GM21717 (cell line): Measurements from ENCODE around the gene TRIP6.

Experiments used
- ATAC-seq: cut with Tn5 transposase; IDR thresholded peaks from one replicate; pipeline ENCODE4 v1.9.1; 2021; ENCODE audit warnings: mild to moderate bottlenecking, moderate library complexity; ENCODE audit not compliant: unreplicated experiment

Gene TRIP6

DNA sequence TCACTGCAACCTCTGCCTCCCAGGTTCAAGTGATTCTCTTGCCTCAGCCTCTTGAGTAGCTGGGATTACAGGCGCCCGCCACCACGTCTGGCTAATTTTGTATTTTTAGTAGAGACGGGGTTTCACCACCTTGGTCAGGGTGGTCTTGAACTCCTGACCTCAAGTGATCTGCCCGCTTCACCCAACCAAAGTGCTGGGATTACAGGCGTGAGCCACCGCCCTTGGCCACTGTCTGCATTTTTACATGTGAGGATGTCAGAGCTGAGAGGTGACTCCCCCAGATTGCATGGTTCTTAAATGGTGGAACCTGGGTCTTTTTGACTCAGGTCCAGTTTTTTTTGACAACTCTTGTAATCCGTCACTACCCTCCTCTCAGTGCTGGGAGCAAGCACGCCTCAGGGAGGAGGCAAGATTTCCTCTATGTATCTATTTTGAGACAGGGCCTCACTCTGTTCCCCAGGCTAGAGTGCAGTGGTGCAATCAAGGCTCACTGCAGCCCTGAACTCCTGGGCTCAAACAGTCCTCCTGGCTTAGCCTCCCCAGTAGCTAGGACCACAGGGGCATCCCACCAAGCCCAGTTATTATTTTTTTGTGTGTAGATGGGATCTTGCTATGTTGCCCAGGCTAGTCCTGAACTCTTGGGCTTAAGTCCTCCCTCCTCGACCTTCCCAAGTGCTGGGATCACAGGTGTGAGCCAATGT, 6.6 kb downstream of the TRIP6 start:
- no peak for ATAC-seq

DNA sequence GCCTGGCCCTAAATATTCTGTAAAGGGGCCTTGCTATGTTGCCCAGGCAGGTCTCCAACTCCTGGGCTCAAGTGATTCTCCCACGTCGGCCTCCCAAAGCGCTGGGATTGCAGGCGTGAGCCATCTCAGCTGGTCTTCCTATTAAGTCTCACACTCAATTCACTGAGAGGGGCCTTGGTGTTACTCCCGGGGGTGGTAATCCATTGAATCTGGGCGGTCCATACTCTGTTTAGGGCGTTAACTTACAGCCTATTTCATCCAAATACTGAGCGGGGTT, 7.1 kb downstream of the TRIP6 start:
- no peak for ATAC-seq

DNA sequence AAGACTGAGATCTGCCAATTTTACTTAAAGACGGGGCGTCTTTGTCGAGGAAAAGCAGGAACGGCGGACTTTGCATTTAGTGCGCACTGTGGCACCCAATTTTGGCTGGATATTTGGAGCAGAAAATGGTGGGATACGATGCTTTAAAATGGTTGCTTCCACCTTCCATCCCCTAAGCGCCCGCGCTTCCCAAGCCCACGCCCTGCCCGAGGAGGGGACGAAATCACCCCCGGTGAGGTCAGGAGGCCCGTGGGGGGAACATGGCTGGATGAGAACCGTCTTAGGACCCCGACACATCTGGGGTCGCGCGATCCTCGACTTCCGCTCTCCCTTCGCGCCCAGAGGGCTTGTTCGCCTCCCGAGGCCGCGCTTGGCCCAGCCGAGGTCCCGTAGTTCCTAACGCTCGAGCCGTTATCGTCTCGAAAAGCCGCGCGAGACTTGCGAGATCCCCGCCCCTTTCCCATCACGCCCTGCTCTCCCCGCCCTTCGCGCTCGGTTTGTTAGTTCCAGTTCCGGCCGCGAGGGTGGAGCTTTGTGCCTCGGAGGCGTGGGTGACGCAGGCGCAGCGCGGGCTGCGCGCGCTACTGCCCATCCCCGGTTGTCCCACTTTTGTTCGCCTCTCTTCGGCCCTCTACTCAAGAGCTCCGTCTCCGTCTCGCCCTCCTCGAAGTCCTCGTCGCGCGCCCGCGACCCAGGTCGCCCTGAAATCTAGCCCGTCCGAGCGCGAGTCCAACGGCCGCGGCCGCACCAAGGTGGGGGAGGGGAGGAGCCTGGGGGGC, 7.6 kb downstream of the TRIP6 start, which contains the start of gene SRRT:
Gene SRRT, plus strand, starts transcription at position 527 of the 779 bp plus-strand sequence. CDS start 488 bp downstream, outside the sequence.
- peak; percentile 74 for ATAC-seq

DNA sequence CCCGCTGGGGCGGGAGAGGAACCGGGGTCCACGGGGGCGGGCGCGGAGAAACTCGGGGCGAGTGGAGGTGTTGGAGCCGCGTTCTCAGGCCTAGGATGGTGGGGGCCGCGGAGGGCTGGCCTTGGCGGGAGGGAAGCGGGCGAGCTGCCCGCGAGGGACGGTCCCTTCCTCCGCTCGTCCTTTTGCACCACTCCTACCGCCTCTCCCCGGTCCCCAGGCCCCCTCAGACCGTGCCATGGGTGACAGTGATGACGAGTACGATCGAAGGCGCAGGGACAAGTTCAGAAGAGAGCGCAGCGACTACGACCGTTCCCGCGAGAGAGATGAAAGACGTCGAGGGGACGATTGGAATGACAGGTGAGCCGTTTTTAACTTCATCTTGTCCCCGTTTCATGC, 8.2 kb downstream of the TRIP6 start:
- peak; percentile 22 for ATAC-seq

DNA sequence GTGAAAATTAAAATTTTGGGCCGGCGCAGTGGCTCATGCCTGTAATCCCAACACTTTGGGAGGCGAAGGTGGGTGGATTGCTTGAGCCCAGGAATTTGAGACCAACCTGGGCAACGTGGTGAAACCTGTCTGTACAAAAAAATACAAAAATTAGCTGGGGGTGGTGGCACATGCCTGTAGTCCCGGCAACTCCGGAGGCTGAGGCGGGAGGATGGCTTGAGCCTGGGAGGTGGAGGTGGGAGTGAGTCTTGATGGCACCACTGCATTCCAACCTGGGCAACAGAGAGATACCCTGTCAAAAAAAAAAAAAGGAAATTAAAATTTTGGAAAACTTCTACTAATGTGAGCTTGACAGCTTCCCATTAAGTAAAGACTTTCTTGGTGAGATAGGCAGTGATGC, 10.8 kb downstream of the TRIP6 start:
- no peak for ATAC-seq

DNA sequence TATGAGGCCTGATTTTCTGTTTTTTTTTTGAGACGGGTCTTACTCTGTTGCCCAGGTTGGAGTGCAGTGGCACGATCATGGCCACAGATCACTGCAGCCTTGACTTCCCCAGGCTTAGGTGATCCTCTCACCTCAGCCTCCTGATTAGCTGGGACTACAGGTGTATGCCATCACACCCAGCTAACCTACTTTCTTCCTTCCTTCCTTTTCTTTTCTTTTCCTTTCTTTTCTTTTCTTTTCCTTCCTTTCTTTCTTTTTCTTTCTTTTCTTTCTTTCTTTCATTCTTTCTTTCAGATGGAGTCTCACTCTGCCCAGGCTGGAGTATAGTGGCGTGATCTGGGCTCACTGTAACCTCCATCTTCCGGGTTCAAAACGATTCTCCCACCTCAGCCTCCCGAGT, 11.5 kb downstream of the TRIP6 start:
- no peak for ATAC-seq

DNA sequence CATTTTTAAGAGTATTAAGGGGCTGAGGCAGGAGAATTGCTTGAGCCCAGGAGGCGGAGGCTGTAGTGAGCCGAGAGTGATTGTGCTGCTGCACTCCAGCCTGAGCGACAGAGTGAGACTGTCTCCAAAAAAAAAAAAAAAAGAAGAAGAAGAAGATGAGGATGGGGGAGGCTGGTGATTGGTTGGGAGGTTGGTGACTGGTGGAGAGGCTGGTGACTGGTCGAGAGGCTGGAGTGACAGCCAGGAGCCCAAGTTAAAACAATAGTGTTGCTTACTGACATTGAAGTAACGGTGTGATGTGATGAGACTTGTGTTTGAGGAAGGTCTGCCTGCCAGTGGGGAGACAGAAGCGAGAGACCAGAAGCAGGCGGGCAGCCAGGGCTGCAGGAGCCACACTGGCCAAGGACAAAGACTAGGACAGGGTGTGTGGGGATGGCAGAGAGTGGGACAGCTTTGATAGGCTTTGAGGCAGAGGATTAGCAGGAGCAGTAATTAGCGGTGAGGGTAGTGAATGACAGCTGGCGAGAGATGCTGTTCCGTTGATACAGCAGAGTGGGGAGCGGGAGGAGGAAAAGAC, 12.6 kb downstream of the TRIP6 start:
- no peak for ATAC-seq

DNA sequence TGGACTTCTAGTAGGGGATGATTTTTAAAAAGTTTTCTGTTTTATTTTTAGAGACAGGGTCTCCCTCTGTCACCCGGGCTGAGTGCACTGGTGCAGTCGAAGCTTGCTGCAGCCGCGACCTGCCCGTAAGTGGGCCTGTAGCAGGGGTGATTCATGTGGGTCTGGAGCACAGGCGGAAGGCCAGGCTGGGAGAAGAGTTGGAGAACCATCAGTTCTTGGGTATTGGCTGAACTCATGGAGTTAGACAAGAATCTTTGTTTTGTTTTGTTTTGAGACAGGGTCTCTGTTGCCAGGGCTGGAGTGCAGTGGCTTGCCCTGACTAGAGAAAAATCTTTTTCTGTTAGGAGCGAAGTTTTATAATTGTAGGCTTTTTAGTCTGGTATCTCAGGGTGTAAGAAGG, 13.5 kb downstream of the TRIP6 start:
- no peak for ATAC-seq

DNA sequence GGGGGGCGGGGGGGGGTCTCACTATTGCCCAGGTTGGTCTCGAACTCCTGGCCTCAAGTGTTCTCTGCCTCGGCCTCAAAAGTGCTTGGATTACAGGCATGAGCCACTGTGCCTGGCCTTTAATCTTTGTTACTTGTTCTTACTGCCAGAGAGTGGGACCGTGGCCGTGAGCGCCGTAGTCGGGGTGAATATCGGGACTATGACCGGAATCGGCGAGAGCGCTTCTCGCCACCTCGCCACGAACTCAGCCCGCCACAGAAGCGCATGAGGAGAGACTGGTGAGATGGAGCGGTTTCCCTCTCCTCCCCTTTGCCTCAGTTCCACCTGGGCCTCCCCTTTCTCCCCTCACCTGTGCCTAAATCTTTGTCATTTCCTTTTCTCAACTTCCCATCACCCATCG, 13.9 kb downstream of the TRIP6 start:
- ATAC-seq = no peak

DNA sequence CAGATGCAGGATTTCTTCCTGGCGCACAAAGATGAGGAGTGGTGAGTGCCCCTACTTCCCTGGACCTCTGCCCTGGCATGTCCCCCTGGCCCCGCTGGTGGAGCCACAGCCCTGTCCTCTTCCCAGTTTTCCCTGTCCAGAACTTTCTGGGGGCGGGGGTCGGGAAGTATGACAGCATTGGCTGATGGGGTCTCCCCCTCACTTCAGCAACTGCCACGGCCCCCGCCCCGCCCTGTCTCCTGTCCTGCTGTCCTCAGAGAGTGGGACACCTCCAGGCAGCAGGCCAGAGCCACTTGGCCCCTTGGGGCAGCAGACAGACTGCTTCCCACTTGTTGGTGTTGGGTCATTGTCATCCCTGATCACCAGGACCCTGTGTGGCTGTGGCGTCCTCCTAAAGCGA, 15.0 kb downstream of the TRIP6 start:
- no peak for ATAC-seq

DNA sequence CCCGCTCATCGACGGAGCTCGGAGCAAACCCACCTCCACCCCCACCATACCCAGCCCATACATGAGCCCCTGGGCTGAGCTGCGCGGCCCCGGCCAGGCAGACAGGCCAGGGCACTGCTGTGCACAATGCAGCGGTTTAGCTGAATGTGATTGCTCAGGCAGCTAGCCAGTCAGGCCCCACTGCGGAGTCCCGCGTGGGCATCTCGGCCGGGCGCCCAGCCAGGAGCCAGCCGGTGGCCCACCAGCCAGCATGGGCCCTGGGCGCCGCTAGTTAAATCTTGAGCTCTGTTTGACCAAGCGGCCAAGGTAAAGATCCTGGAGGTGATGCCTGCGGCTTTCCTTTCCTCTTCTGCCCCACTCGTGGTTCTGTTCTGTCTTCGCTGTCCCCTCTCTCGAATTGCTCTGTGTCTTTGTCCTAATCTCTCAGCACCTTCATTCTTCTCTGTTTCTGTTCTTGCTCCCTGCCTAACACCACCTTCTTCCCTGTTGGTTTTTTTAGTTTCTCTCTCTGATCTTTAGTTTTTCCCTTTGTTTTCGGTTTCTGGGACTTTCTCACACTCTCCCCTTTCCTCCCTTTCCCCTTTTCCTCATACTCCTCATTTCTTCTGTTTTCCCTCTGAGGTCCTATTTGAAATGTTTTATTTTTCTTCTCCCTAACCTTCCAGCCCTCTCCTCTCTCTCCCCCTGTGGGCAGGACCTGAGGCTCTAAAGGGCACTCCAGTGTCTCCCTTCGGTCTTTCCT, 15.8 kb downstream of the TRIP6 start:
- no peak for ATAC-seq

DNA sequence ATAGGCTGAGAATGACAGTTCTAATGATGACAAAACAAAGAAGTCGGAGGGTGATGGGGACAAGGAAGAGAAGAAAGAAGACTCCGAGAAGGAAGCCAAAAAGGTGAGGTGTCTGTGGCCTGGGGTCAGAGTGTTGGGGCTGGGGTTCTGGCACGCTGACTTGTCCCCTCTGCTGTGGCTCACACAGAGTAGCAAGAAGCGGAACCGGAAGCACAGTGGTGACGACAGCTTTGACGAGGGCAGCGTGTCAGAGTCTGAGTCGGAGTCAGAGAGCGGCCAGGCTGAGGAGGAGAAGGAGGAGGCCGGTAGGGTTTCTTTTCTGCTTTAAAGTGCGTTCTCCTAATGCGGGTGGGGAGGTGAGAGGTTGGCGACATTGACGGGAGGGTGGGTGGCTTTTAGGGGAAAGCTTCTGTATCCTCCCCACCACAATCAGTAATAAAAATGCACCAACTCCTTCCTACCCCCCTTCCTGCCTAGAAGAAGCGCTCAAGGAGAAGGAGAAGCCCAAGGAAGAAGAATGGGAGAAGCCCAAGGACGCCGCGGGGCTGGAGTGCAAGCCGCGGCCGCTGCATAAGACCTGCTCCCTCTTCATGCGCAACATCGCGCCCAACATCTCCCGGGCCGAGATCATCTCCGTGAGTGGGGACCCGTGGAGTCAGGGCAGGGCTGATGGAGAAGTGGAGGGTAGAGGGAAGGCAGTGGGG, 17.7 kb downstream of the TRIP6 start:
- no peak for ATAC-seq

DNA sequence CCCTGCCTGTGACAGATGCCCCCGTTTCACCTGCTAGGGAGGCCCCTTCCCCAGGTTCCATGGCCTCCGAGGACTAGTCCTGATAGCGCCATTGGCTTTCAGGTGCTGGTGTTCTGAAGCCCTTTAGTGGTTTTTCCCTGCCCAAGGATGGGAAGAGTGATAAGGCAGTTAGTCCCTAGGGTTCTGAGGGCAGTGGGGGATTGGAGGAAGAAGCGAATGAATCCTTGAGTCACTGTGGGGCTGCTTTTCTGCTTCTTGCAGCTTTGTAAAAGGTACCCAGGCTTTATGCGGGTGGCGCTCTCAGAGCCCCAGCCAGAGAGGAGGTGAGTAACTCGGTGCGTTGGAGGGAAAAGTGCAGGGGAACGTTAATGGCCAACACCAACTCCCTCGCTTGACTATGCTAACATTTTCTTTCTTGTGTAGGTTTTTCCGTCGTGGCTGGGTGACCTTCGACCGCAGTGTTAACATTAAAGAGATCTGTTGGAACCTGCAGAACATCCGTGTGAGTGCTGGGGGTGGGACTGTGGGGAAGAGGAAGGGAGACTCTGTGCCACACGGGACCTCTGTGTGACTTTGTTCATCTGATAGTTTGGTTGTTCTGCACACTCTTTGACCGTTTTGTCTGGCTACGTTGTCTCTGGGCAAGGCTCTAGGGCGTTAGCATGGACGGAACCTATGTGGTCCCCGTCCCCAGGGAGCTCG, 18.4 kb downstream of the TRIP6 start:
- no peak for ATAC-seq

DNA sequence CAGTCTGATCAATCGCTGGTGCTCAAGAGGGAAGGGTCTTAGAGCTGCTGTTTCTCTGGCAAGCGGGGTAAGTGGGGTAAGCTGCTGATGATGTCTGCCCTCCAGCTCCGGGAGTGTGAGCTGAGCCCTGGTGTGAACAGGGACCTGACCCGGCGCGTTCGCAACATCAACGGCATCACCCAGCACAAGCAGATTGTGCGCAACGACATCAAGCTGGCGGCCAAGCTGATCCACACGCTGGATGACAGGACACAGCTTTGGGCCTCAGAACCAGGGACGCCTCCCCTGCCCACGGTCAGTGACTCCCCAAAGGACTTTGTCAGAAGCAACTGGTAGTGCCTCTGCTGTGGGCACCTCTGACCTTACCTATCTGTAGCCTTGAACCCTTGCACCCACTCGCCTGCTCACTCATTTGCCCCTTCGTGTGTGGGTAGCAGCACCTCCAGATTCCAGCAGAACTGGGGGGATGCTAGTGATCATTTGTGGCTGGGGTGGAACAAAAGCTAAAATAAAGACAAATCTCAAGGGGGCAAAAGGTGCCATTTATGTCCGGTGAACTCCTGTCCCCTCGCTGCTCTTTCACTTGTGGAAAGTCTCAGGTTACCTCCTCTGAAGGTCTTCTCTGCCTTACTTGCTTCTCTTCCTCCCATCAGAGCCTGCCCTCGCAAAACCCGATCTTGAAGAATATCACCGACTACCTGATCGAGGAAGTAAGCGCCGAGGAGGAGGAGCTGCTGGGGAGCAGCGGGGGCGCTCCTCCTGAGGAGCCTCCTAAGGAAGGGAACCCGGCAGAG, 19.2 kb downstream of the TRIP6 start:
- no peak for ATAC-seq

DNA sequence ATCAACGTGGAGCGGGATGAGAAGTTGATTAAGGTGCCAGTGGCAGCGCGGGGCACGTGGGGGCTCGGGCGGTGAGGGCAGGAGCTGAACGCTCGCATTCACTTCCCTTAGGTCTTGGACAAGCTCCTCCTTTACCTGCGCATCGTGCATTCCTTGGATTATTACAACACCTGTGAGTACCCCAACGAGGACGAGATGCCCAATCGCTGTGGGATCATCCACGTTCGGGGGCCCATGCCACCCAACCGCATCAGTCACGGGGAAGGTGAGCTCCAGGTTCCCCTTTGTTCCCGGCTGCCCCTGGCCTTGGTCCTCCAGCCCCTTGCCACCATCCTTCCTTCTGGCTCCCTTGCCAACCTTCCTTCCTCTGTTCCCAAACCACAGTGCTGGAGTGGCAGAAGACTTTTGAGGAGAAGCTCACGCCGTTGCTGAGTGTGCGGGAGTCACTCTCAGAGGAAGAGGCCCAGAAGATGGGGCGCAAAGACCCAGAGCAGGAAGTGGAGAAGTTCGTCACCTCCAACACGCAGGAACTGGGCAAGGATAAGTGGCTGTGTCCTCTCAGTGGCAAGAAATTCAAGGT, 19.8 kb downstream of the TRIP6 start:
- ATAC-seq = no peak

DNA sequence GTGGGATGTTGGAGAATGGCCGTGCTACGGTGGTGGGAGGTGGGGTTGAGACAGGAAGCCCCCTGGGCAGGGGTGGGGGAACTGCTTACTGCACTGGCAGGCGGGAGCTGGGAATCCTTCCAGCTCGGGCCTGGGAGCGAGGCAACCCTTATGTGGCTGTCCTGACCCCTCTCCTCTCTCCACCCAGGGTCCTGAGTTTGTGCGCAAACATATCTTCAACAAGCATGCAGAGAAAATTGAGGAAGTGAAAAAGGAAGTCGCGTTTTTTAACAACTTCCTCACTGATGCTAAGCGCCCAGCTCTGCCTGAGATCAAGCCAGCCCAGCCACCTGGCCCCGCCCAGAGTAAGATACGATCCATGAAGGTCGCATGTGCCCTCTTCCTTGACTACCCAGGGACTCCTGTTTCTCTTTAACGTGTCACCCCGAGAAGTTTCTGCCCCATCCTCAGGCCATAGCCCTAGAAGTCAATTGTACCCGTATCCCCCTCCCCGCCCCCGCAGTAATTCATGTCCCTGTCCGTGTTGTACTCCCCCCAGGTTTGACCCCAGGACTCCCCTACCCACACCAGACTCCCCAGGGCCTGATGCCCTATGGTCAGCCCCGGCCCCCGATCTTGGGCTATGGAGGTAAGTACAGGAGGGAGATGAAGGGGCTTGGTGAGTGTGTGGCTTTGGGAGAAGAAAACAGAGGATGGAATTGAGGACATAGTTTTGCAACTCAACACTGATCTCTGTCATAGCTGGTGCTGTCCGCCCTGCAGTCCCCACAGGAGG, 20.5 kb downstream of the TRIP6 start:
- no peak for ATAC-seq

DNA sequence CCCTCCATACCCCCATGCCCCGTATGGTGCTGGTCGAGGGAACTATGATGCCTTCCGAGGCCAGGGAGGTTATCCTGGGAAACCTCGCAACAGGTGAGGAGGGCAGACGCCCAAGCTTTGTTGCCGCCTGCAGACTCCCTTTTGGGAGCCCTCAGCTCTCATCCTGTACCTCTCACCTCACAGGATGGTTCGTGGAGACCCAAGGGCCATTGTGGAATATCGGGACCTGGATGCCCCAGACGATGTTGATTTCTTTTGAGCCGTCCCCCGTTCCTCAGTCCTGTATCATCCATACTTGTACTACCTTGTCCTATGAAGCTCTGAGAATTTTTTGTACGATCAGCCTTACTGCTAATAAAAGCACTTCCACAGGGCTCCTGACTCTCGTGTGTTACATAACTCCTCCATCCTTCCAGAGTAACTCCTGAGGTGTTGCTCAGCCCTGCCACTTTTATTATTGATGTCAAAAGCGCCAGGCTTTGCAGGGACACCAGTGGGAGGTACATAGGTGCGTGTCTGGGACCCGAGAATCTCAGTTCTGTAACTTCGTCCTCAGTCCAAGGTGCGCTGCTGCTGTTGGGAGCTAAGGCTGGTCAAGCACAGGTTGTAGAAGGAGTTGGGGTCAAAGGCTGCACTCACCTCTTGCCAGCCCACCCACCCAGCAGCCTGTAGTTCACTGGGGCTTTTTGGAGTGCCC, 21.3 kb downstream of the TRIP6 start:
- no peak for ATAC-seq
